Panc1 (cell line): ENCODE data around the gene LPCAT4. TPM values are rescaled to one million over a fixed set of nuclear protein-coding genes. Genes with fewer than 3 reads are reported as not detected.

ENCODE experiments used
- ATAC-seq: fragments of 200-7000 bp; cut with Tn5 transposase; 2 replicates; pipeline ENCODE4 v1.9.1; 2020; ENCODE audit warnings: mild to moderate bottlenecking, moderate library complexity
- BruUV-seq: library from RNA; stranded (reverse); fragments of 400-500 nt; replicated peaks from 2 replicates; lab custom pipeline; 2021; lab: Mats Ljungman, UMichigan
- CTCF ChIA-PET: fragments of 300-600 bp; sonication (Branson Sonifier 250); formaldehyde crosslinking; loops from one replicate; lab custom pipeline; 2022; ENCODE audit warnings: antibody characterized with exemption; lab: Charles Lee
- POLR2A ChIA-PET: fragments of 300-600 bp; sonication (Branson Sonifier 250); formaldehyde crosslinking; loops from one replicate; lab custom pipeline; 2022; ENCODE audit warnings: antibody characterized with exemption; lab: Charles Lee
- DNase-seq: peaks from one replicate; pipeline ENCODE4 v3.0.0-alpha.2; 2010; ENCODE audit warnings: low read depth, low spot score
- H3K27ac ChIP-seq: 2 replicates; pipeline ENCODE4 v1.5.1; 2011; ENCODE audit warnings: mild to moderate bottlenecking, low read length, inconsistent platforms
- H3K27me3 ChIP-seq: fragments of 200-500 bp; sonication (Bioruptor generic); 2 replicates; pipeline ENCODE4 v1.6.0; 2014; ENCODE audit warnings: low read length, inconsistent platforms; ENCODE audit not compliant: control insufficient read depth, insufficient read depth
- H3K36me3 ChIP-seq: fragments of 200-500 bp; sonication (Bioruptor generic); 2 replicates; pipeline ENCODE4 v1.5.1; 2014; ENCODE audit warnings: inconsistent platforms, mild to moderate bottlenecking, low read length, moderate library complexity; ENCODE audit not compliant: control insufficient read depth, insufficient read depth
- H3K4me1 ChIP-seq: 2 replicates; pipeline ENCODE4 v1.5.1; 2011; ENCODE audit warnings: inconsistent platforms, mild to moderate bottlenecking, low read length, moderate library complexity; ENCODE audit not compliant: control insufficient read depth, insufficient read depth
- H3K4me3 ChIP-seq, 2 experiments: 2 replicates each; pipeline ENCODE4 v1.5.1; 2011 to 2012; ENCODE audit warnings: low read depth in 2 of 2, low read length in 2 of 2, mild to moderate bottlenecking in 2 of 2, inconsistent platforms in 1 of 2, moderate library complexity in 1 of 2
- H3K9me3 ChIP-seq: fragments of 200-500 bp; sonication (Bioruptor generic); 2 replicates; pipeline ENCODE4 v1.5.1; 2014; ENCODE audit warnings: low read depth, mild to moderate bottlenecking, inconsistent platforms, low read length, moderate library complexity; ENCODE audit not compliant: control insufficient read depth, insufficient read depth
- POLR2AphosphoS5 ChIP-seq: IDR thresholded peaks from 2 replicates; pipeline ENCODE4 v1.6.1; 2012; ENCODE audit warnings: mild to moderate bottlenecking, low read depth, low read length, moderate library complexity
- REST ChIP-seq, 2 experiments: IDR thresholded peaks; 2 replicates each; pipeline ENCODE4 v1.6.1; 2011 to 2012; ENCODE audit warnings: low read depth in 2 of 2, control low read depth in 1 of 2, low read length in 1 of 2, mild to moderate bottlenecking in 1 of 2, moderate library complexity in 1 of 2; ENCODE audit not compliant: insufficient read depth in 1 of 2
- SIN3A ChIP-seq: IDR thresholded peaks from 2 replicates; pipeline ENCODE4 v1.6.1; 2012; ENCODE audit warnings: low read depth, mild to moderate bottlenecking, low read length, moderate library complexity, borderline replicate concordance; ENCODE audit not compliant: insufficient read depth
- TCF7L2 ChIP-seq: IDR thresholded peaks from 2 replicates; pipeline ENCODE4 v1.6.1; 2011; ENCODE audit warnings: mild to moderate bottlenecking, low read depth, low read length, inconsistent platforms
- in situ Hi-C: cut with HindIII; loops from 2 replicates; pipeline ENCODE4 v1.10.0; 2016; ENCODE audit warnings: low sequenced_read_pairs, low pct_unique_long_range_greater_than_20kb
- intact Hi-C: fragments of 100-400 bp; cut with micrococcal nuclease; formaldehyde crosslinking; loops from one replicate; pipeline ENCODE4 v1.10.0; 2022; ENCODE audit not compliant: unreplicated experiment
- total RNA-seq: library from RNA; stranded (reverse); gene quantifications from one replicate; pipeline ENCODE4 v1.2.1, GENCODE V29; 2021; ENCODE audit not compliant: unreplicated experiment
- TF ChIP-seq, protein P1 (sequence below): fragments of 450-650 bp; IDR thresholded peaks from 2 replicates; pipeline ENCODE4 v1.5.1; 2017; ENCODE audit warnings: mild to moderate bottlenecking

LPCAT4 gene
- total RNA-seq, 1 experiment from 2014 or later = 58.5 TPM

DNA sequence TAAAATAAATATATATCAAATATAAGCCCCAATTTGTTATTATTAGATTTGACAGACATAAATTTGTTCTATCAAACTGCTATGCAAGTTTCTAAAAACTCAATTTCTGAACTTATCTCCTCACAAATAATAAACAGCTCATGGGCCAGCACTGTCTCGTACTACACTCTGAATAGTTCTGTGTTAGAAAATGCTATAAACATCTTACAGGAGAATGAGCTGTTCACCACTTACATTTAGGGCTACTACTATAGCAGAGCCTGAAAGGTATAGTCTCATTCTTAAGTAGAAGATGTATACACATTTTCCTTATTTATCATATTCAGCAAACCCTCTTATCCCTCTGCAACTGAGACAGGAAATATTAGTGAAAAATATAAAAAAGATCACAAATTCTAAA lies 42.1 kb downstream of the LPCAT4 start:
- H3K36me3 ChIP-seq = no peaks in the 10 kb centered on the region
- H3K4me3 ChIP-seq = no peak overlapping the region
- ChIA-PET POLR2A (no interaction called here), CTCF (no interaction called here)
- BruUV-seq = no TSS peak
- ATAC-seq (no peak), DNase-seq (no peak)
- H3K27ac ChIP-seq = no peak overlapping the region
- intact Hi-C loops (loop anchor here (10.0 kb wide), 1 partner anchor 80 kb away; no protein-coding TSS in a partner anchor), in situ Hi-C loops (no loop called here)
- peaks cover 4% of the 10 kb centered on the region; the same call in 1 of the 2 replicates for H3K4me1 ChIP-seq
- H3K27me3 ChIP-seq = no peaks in the 10 kb centered on the region
- H3K9me3 ChIP-seq = no peaks in the 10 kb centered on the region
- TF ChIP-seq, protein P1, sequence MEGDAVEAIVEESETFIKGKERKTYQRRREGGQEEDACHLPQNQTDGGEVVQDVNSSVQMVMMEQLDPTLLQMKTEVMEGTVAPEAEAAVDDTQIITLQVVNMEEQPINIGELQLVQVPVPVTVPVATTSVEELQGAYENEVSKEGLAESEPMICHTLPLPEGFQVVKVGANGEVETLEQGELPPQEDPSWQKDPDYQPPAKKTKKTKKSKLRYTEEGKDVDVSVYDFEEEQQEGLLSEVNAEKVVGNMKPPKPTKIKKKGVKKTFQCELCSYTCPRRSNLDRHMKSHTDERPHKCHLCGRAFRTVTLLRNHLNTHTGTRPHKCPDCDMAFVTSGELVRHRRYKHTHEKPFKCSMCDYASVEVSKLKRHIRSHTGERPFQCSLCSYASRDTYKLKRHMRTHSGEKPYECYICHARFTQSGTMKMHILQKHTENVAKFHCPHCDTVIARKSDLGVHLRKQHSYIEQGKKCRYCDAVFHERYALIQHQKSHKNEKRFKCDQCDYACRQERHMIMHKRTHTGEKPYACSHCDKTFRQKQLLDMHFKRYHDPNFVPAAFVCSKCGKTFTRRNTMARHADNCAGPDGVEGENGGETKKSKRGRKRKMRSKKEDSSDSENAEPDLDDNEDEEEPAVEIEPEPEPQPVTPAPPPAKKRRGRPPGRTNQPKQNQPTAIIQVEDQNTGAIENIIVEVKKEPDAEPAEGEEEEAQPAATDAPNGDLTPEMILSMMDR = no peak
- TF ChIP-seq TCF7L2 = no peak
- TF ChIP-seq POLR2AphosphoS5 = no peak
- no peak for TF ChIP-seq SIN3A
- no peak for TF ChIP-seq REST (IDR thresholded peaks at IDR 0.05; ENCODE audit: insufficient read depth in 1 of 2, low read depth in 2 of 2, low read length in 1 of 2)

GRCh38 chr15:34323217-34323616 lies 43.8 kb downstream of the LPCAT4 start:
- Histone ChIP-seq H3K27ac (no peak overlapping the region), H3K4me1 (peaks cover 6% of the 10 kb centered on the region; the same call in 1 of the 2 replicates), H3K36me3 (no peaks in the 10 kb centered on the region), H3K27me3 (no peaks in the 10 kb centered on the region), H3K4me3 (no peak overlapping the region), H3K9me3 (no peaks in the 10 kb centered on the region)
- intact Hi-C loops = loop anchor here (10.0 kb wide), 1 partner anchor 78 kb away; no protein-coding TSS in a partner anchor
- in situ Hi-C loops = no loop called here
- ATAC-seq (no peak), DNase-seq (no peak)
- no TSS peak for BruUV-seq
- ChIA-PET POLR2A (no interaction called here), CTCF (interaction anchor here (1.0 kb wide), 1 partner anchor 19 kb away, joined by 4 read pairs; the partner anchor contains the start of genes NOP10 and NUTM1)
- TF ChIP-seq POLR2AphosphoS5 = no peak
- TF ChIP-seq REST (IDR thresholded peaks at IDR 0.05; ENCODE audit: insufficient read depth in 1 of 2, low read depth in 2 of 2, low read length in 1 of 2) = no peak
- TF ChIP-seq TCF7L2 = no peak
- no peak for TF ChIP-seq SIN3A
- TF ChIP-seq, protein P1 = no peak
